Measurements from ENCODE around the gene TEKTIP1. TPM values are rescaled to one million over a fixed set of nuclear protein-coding genes. Genes with fewer than 3 reads are reported as not detected.

TEKTIP1 gene
- total and polyA plus RNA-seq, 9 donors: 0.49 to 5.2 (median 3.8) TPM

DNA sequence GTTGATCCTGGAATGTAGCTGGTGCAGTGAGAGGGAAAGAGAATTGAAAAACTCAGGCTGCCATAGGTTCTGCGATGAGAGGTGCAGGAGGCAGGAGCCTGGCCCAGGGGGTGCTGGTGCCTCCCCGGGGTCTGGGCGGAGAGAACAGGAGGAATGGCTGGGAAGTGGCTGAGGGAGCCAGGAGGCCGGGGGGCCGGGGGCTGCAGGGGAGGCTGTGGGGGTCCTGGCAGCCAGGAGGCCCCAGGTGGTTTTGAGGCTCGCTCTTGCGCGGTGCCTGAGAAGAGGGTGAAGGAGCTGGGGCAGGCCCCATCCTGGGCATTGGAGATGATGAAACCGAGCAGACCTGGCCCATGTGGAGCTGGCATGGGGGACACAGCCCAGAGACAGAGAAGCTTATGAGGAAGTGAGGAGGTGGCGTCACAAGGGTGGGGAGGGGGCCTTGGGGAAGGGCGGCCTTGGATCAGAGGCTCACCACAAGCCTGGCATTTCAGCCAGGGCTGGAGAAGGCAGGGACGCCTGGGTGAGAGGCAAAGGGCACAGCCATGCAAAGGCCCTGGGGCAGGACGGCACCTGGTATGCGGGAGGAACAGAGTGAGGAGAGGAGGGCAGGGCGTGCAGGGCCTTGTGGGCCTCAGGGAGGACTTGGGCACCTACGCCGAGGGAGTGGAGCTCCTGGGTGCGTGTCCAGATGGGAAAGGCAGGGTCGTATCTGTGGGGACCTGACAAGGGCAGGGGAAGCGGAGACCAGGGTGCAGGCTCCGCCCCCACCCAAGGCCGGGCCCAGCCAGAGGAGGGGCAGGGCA lies 1.3 kb upstream of the TEKTIP1 start:
- Histone ChIP-seq H3K27ac (ENCODE audit: low read length) (no peak overlapping the region), H3K9me3 (replicated peaks; ENCODE audit: control insufficient read depth, low read depth, low read length) (no peaks in the 10 kb centered on the region), H3K27me3 (ENCODE audit: control insufficient read depth, insufficient read depth, low read length) (no peaks in the 10 kb centered on the region), H3K4me3 (ENCODE audit: low read length) (no peak overlapping the region), H3K4me1 (ENCODE audit: control insufficient read depth, insufficient read depth, low read length) (peaks cover 9% of the 10 kb centered on the region), H3K36me3 (ENCODE audit: control insufficient read depth, insufficient read depth, low read length) (peaks cover 57% of the 10 kb centered on the region)
- no peak for DNase-seq
- WGBS (ENCODE audit: insufficient coverage): 85% methylated on average over 20 of the region's 22 CpGs

DNA sequence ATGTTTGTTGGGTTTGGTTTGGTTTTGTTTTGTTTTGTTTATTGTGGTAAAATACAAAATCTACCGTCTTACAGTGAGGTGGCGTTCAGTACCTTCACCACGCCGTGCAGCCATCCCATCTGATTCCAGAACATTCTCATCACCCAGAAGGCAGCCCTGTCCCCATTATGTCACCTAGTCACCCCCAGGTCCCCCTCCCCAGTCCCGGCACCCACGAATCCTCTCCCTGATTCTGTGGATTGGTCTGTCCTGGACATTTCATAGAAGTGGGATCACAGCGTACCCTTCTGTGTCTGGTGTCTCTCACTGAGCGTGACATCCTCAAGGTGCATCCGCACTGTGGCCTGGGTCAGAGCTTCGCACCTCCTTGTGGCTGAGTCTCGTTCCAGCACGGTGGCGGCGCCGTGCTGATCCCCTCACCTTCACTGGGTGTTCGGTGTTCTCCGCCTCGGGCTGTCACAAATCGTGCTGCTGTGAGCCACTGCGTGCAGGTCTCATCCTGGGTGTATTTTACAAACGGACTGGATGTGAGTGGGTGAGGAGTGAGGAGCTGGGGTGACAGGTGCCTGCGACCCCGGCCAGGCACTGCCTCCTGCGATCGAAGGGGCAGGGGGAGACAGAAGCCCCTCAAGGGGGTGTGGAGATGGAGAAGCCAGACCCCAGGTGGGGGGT lies 580 bp upstream of the TEKTIP1 start:
- Histone ChIP-seq H3K9me3 (replicated peaks; ENCODE audit: control insufficient read depth, low read depth, low read length) (no peaks in the 10 kb centered on the region), H3K4me1 (ENCODE audit: control insufficient read depth, insufficient read depth, low read length) (peaks cover 9% of the 10 kb centered on the region), H3K36me3 (ENCODE audit: control insufficient read depth, insufficient read depth, low read length) (peaks cover 50% of the 10 kb centered on the region), H3K27ac (ENCODE audit: low read length) (no peak overlapping the region), H3K4me3 (ENCODE audit: low read length) (no peak overlapping the region), H3K27me3 (ENCODE audit: control insufficient read depth, insufficient read depth, low read length) (no peaks in the 10 kb centered on the region)
- WGBS (ENCODE audit: insufficient coverage): 78% methylated on average over 15 of the region's 25 CpGs
- DNase-seq: no peak

DNA sequence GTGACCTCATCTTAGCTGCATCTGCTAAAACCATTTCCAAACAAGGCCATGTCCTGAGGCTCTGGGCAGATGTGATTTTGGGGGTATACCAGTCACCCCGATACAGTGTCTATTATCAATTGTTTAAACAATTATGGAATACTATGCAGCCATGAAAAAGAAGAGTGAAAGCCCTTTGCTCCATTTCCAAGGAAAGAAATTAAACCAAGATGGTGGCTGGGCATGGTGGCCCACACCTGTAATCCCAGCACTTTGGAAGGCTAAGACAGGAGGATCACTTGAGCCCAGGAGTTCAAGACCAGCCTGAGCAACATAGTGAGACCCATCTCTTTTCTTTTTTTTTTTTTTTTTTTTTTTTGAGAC lies 763 bp downstream of the TEKTIP1 start:
- no CpG with 5 or more reads among the region's 1 CpG for whole genome bisulfite sequencing (ENCODE audit: insufficient coverage)
- no peak for DNase-seq
- no peak overlapping the region for H3K27ac ChIP-seq (ENCODE audit: low read length)
- H3K36me3 ChIP-seq (ENCODE audit: control insufficient read depth, insufficient read depth, low read length): peaks cover 41% of the 10 kb centered on the region
- H3K27me3 ChIP-seq (ENCODE audit: control insufficient read depth, insufficient read depth, low read length): no peaks in the 10 kb centered on the region
- no peaks in the 10 kb centered on the region for H3K9me3 ChIP-seq (replicated peaks; ENCODE audit: control insufficient read depth, low read depth, low read length)
- H3K4me1 ChIP-seq (ENCODE audit: control insufficient read depth, insufficient read depth, low read length): peaks cover 9% of the 10 kb centered on the region
- no peak overlapping the region for H3K4me3 ChIP-seq (ENCODE audit: low read length)

DNA sequence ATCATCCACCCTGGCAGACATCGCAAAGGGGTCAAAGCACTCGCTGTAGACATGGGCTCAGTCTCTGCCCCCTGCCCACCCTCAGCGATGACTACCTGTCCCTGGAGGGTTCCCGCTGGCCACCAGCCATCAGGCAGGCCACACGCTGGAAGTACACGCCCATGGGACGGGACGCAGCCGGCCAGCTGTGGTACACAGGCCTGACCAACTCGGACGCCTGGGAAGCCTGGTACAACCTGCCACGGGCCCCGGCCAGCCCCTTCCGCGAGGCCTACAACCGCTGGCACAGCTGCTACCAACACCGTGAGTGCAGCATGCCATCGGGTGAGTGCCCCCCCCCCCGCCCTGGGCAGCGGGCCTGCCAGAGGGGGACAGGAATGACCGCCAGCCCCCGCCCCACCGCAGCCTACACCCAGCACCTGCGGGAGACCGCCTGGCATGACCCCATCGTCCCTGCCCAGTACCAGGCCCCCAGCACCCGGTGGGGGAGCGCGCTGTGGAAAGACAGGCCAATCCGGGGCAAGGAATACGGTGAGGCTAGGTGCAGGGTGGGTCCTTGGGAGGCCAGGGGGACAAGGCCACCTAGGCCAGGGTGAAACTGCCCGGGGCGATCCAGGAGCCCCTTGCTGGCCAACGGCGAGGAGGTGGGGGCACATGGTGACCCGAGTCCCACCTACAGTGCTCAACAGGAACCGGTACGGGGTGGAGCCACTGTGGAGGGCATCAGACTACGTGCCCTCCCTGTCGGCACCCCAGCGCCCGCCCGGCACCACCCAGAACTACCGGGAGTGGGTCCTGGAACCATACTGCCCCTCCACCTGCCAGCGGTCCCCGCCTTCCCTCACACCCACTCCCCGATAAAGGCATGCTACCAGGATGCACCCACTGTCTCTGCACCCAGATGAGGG lies 4.4 kb downstream of the TEKTIP1 start:
- no peak overlapping the region for H3K27ac ChIP-seq (ENCODE audit: low read length)

DNA sequence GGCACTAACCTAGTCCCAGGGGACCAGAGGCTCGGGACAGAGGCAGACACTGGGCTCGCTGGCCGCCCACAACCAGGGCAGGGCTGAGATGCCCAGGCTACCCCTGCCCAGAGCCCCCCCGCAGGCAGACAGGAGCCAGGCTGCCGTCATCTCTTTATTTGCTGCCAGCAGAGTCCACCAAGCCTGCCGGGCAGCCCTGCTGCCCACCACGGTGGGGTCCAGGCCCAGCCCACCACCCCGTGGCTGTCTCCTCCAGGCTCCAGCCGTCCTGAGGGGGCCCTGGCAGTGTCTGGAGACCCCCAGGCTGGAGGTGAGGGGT lies 5.0 kb downstream of the TEKTIP1 start:
- no peaks in the 10 kb centered on the region for H3K4me1 ChIP-seq (ENCODE audit: control insufficient read depth, insufficient read depth, low read length)
- H3K27ac ChIP-seq (ENCODE audit: low read length): no peak overlapping the region
- no peak for DNase-seq
- no peak overlapping the region for H3K4me3 ChIP-seq (ENCODE audit: low read length)
- H3K9me3 ChIP-seq (replicated peaks; ENCODE audit: control insufficient read depth, low read depth, low read length): no peaks in the 10 kb centered on the region
- no peaks in the 10 kb centered on the region for H3K27me3 ChIP-seq (ENCODE audit: control insufficient read depth, insufficient read depth, low read length)
- H3K36me3 ChIP-seq (ENCODE audit: control insufficient read depth, insufficient read depth, low read length): peaks cover 37% of the 10 kb centered on the region
- WGBS (ENCODE audit: insufficient coverage): 69% methylated on average over 6 of the region's 9 CpGs

More for the DNA sequence above, 4.4 kb downstream of the TEKTIP1 start:
- Histone ChIP-seq H3K27me3 (ENCODE audit: control insufficient read depth, insufficient read depth, low read length) (no peaks in the 10 kb centered on the region), H3K9me3 (replicated peaks; ENCODE audit: control insufficient read depth, low read depth, low read length) (no peaks in the 10 kb centered on the region), H3K4me3 (ENCODE audit: low read length) (no peak overlapping the region), H3K36me3 (ENCODE audit: control insufficient read depth, insufficient read depth, low read length) (peaks cover 41% of the 10 kb centered on the region), H3K4me1 (ENCODE audit: control insufficient read depth, insufficient read depth, low read length) (no peaks in the 10 kb centered on the region)
- DNase-seq: no peak
- WGBS (ENCODE audit: insufficient coverage): 78% methylated on average over 30 of the region's 47 CpGs

DNA sequence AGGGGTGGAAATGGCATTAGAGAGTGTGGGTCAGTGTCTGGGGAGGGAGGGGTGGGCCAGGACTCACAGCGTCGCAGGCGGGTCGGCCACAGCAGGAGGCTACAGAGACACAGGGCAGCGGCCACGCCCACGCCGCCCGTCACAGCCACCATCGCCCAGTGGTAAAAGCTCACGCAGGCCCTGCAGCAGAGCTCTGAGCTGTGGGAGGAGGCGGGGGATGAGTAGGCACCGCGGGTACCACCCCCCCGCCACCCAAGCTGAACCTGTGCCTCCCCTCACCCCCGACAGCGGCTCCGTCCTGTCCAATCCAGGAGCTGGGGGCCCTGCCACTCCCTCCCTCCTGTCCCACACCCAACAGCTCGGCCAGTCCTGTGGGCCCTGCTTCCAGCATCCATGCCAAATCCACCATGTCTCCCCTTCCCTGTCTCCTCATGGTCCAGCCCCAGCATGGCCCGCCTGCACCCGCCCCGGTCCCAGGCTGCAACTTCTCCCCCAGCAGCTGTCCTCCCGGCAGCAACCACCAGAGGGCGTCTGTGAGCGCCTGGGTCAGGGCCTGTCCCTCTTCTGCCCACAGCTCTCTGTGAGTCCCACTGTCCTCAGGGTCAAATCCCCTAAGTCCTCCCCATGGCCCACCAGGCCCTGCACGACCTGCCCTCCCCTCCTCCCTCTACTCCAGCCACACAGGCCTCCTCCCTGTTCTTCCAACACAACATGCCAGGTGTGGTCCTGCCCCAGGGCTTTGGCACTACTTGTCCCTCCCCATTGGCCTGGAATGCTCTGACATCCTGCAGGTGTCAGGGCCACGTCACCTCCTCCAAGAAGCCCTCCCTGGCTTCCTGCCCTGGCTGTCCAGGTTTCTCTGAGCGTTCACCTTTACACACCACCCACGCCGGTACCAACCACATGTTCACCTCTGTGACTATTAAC lies 6.0 kb downstream of the TEKTIP1 start:
- Histone ChIP-seq H3K27me3 (ENCODE audit: control insufficient read depth, insufficient read depth, low read length) (no peaks in the 10 kb centered on the region), H3K4me1 (ENCODE audit: control insufficient read depth, insufficient read depth, low read length) (no peaks in the 10 kb centered on the region), H3K36me3 (ENCODE audit: control insufficient read depth, insufficient read depth, low read length) (peaks cover 29% of the 10 kb centered on the region), H3K4me3 (ENCODE audit: low read length) (no peak overlapping the region), H3K27ac (ENCODE audit: low read length) (no peak overlapping the region), H3K9me3 (replicated peaks; ENCODE audit: control insufficient read depth, low read depth, low read length) (no peaks in the 10 kb centered on the region)
- DNase-seq: no peak
- 66% methylated on average over 20 of the region's 30 CpGs for WGBS (ENCODE audit: insufficient coverage)

DNA sequence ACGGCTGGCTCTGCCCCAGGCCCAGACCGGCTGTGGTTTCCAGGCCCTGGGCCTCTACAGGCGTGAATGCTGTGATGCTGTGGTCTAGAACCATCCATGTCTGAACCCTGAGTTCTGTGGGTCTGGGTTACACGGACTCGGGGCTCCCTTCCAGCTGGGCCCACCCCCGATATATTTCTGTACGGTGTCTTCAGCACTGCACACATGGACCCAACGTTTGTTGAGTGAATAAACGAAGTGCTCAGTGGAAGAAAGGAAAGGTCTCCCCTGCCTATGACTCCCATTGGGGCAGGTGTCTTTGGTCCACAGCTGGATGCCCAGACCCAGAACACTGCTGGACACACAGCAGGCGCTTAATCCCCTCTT lies 6.7 kb downstream of the TEKTIP1 start:
- H3K36me3 ChIP-seq (ENCODE audit: control insufficient read depth, insufficient read depth, low read length): peaks cover 29% of the 10 kb centered on the region
- no peaks in the 10 kb centered on the region for H3K27me3 ChIP-seq (ENCODE audit: control insufficient read depth, insufficient read depth, low read length)
- no peaks in the 10 kb centered on the region for H3K4me1 ChIP-seq (ENCODE audit: control insufficient read depth, insufficient read depth, low read length)
- no peak overlapping the region for H3K27ac ChIP-seq (ENCODE audit: low read length)
- no peak for DNase-seq
- WGBS (ENCODE audit: insufficient coverage): 80% methylated on average over 6 of the region's 10 CpGs
- no peak overlapping the region for H3K4me3 ChIP-seq (ENCODE audit: low read length)
- H3K9me3 ChIP-seq (replicated peaks; ENCODE audit: control insufficient read depth, low read depth, low read length): no peaks in the 10 kb centered on the region

DNA sequence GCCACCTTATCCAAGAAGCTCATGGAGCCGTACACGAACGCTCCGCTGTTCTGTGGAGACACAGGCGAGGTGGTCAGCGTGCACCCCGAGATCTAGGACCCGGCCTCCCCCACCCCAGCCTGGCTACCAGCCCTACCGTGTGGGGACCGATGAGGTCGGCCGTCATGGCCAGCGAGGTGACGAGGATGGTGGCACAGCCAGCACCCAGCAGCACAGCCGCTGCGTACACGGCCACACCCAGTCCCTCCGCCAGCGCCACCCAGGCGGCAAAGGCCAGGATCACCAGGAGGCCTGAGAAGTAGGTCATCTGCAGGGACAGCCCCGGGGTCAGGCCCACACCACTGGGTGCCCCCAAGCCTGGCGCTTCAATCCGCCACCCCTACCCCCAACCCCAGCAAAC lies 7.1 kb downstream of the TEKTIP1 start:
- H3K36me3 ChIP-seq (ENCODE audit: control insufficient read depth, insufficient read depth, low read length): peaks cover 29% of the 10 kb centered on the region
- H3K9me3 ChIP-seq (replicated peaks; ENCODE audit: control insufficient read depth, low read depth, low read length): no peaks in the 10 kb centered on the region
- DNase-seq: no peak
- H3K4me3 ChIP-seq (ENCODE audit: low read length): no peak overlapping the region
- no peaks in the 10 kb centered on the region for H3K4me1 ChIP-seq (ENCODE audit: control insufficient read depth, insufficient read depth, low read length)
- H3K27ac ChIP-seq (ENCODE audit: low read length): no peak overlapping the region
- H3K27me3 ChIP-seq (ENCODE audit: control insufficient read depth, insufficient read depth, low read length): no peaks in the 10 kb centered on the region
- WGBS (ENCODE audit: insufficient coverage): 91% methylated on average over 22 of the region's 23 CpGs

DNA sequence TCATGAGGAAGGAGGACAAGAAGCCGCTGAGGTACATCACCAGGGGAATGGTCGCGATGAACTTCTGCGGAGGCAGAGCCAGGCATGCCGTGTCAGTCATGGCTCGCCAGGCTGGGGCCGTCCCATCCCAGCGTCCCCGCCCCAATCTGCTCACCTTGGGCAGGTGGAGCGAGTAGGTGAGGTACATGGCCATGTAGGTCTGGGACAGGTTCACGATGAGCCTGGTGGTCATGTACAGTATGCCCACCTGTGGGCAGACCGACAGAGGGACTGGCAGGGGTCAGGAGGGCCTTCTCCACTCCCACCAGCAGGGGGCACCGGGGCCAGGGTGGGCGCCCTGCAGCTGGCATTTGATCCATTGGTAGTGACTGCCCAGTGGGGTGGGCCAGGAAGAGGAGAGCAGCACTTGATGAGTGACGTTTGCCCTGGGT lies 8.3 kb downstream of the TEKTIP1 start:
- WGBS (ENCODE audit: insufficient coverage): 90% methylated on average over 14 of the region's 15 CpGs
- no peak overlapping the region for H3K27ac ChIP-seq (ENCODE audit: low read length)
- no peaks in the 10 kb centered on the region for H3K4me1 ChIP-seq (ENCODE audit: control insufficient read depth, insufficient read depth, low read length)
- H3K9me3 ChIP-seq (replicated peaks; ENCODE audit: control insufficient read depth, low read depth, low read length): no peaks in the 10 kb centered on the region
- H3K36me3 ChIP-seq (ENCODE audit: control insufficient read depth, insufficient read depth, low read length): peaks cover 29% of the 10 kb centered on the region
- no peak for DNase-seq
- no peaks in the 10 kb centered on the region for H3K27me3 ChIP-seq (ENCODE audit: control insufficient read depth, insufficient read depth, low read length)
- no peak overlapping the region for H3K4me3 ChIP-seq (ENCODE audit: low read length)
